ENCODE data around the gene TAF6L. TPM values are rescaled to one million over a fixed set of nuclear protein-coding genes. Genes with fewer than 3 reads are reported as not detected.

The TAF6L gene
- total and polyA plus RNA-seq, 2 of the 8 experiments (the other 6 are each of a cell fraction or from before 2014, with no cell fraction given): 24.8 to 31.9 TPM

DNA sequence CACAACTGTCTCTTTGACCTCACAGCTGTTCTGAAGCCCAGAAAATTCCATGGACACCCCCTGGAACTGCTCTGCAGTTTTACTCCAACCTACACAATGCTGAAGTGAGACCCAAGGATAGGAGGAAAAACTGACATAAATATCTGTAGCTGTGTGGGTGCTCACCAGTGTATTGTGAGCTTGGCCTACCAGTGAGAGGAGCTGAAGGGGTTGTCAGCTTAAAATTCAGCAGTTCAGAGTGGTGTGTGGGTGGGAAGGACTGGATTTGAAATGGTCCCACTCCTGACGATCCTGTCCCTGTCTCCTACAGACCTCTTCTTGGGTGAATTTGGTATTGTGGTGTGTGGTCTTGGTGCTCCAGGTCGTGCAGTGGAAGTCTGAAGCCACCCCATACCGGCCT lies 18.4 kb downstream of the TAF6L start (continued):
- TF ChIP-seq TBP (IDR thresholded peaks at IDR 0.05; ENCODE audit: low read depth, low read length): no peak
- TF ChIP-seq KDM4A (IDR thresholded peaks at IDR 0.05; ENCODE audit: low read depth, low read length, severe bottlenecking): no peak
- TF ChIP-seq, protein P1, sequence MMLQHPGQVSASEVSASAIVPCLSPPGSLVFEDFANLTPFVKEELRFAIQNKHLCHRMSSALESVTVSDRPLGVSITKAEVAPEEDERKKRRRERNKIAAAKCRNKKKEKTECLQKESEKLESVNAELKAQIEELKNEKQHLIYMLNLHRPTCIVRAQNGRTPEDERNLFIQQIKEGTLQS (IDR thresholded peaks at IDR 0.05; ENCODE audit: insufficient read depth, low read depth, low read length): no peak
- TF ChIP-seq, protein P2, sequence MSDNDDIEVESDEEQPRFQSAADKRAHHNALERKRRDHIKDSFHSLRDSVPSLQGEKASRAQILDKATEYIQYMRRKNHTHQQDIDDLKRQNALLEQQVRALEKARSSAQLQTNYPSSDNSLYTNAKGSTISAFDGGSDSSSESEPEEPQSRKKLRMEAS (IDR thresholded peaks at IDR 0.05): no peak
- no peak for TF ChIP-seq TAF1 (IDR thresholded peaks at IDR 0.05; ENCODE audit: low read depth, low read length)
- TF ChIP-seq TEAD4 (IDR thresholded peaks at IDR 0.05; ENCODE audit: low read depth, low read length): no peak
- no peak for TF ChIP-seq JUN (IDR thresholded peaks at IDR 0.05; ENCODE audit: low read depth, low read length)

Measured in H1 (cell line).